Kasumi-1 (cell line): ENCODE measurements around the gene HYDIN.

Experiments
- DNase-seq, 2 experiments: peaks; one replicate each; lab custom pipeline; 2025; lab: John Stamatoyannopoulos, UW

HYDIN gene

DNA sequence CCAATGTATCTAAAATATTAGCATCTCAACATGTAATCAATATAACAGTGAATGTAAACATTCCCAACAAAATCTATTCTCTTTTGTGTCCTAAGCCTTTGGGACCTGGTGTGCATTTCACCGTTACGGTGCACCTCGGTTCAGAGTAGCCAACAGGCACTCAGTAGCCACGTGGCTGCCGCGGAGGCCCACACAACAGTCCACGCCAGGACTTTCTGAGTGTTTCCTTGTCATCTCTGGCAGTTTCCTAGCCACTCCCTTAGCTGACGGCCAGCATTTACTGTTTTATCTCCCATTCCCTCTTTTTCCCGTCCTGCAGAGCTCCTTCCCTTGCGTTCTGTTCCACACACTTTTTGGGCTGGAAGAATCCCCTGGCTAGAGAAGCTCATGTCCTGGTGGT lies 465.9 kb downstream of the HYDIN start:
- no peak for DNase-seq

DNA sequence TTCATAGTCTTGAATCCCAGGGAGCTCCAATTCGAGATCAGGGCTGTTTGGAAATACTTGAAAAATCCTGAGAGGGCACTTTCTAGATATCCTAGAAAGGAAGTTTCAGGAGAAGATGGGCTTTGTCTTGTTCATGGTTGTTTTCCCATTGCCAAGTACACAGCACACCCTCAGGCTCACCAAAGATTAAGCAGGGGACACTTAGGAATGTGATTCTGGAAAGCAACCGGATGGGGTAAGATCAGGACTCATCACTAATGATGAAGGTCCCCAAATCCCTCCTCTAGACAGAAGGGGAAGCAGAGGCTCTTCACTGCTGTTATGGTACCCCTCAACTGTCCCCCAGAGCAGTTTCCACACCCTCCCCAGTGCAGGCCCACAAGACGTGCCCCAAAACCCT lies 470.3 kb downstream of the HYDIN start:
- DNase-seq, result no peak

DNA sequence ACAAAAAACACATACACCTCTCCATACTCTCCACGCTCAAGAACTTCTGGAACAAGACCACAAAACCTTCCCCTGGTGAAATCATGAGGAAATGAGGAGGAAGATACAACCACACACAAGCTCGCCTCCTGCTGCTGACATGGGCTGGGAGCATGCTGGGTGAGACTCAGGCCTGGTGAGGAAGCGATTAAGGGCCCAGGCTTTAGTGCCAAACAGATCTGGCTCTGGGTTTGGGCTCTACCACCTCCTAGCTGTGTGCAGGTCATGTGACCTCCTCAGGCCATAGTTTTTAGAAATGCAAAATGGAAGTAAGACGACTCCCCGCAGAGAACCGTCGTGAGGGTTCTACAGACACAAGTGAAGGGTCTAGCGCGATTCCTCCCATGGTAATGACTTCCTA lies 470.9 kb downstream of the HYDIN start:
- peak in 1 of 2 experiments; percentile 3 for DNase-seq

DNA sequence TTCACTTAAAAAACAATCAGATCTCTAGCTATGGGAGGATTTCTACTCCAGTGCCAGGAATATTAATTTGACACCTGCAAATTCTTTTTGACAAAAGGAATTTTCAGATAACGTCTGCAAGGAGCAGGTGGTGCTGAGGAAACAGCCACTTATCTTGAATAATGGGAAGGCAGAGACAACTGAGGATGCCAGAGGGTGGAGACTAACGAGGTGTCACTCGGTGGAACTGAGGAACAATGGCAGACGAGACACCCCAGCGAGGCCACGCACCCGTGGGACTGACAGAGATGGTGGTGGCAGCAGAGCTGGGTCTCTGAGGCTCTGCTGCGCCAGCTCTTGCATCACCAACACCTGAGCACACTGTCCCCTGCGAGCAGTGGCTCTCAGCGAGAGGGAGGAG lies 471.7 kb downstream of the HYDIN start:
- no peak for DNase-seq
